ENCODE results near the gene INPP4A.

- no peak for TF ChIP-seq POLR2A (IDR thresholded peaks at IDR 0.05)
- TF ChIP-seq CTCF (IDR thresholded peaks at IDR 0.05): no peak
- TF ChIP-seq POLR2AphosphoS5 (IDR thresholded peaks at IDR 0.05): no peak
- no peak for TF ChIP-seq EP300 (IDR thresholded peaks at IDR 0.05)
These were observed 10.2 kb upstream of the INPP4A start for GRCh38 chr2:98434492-98434891.
